Gastrocnemius medialis (tissue), 4 donors: ENCODE data around the gene RARRES2.

ENCODE experiments used
- POLR2A ChIP-seq, 2 donors: fragments of 450-650 bp; IDR thresholded peaks; one replicate each; pipeline ENCODE4 v1.6.1; 2017; ENCODE audit warnings: antibody characterized with exemption in 2 of 2, mild to moderate bottlenecking in 2 of 2, moderate library complexity in 2 of 2
- TF ChIP-seq, protein P1 (sequence below), 5 experiments: fragments of 450-650 bp in 3 of 5; fragments of 200-600 bp in 2 of 5; sonication (generic) in 2 of 5; IDR thresholded peaks in 4 of 5; conservative IDR thresholded peaks in 1 of 5; 1 replicate in 4 of 5; 2 replicates in 1 of 5; pipeline ENCODE4 v1.5.1; 2016 to 2019; ENCODE audit warnings: antibody characterized with exemption in 5 of 5, mild to moderate bottlenecking in 3 of 5, moderate library complexity in 3 of 5

DNA sequence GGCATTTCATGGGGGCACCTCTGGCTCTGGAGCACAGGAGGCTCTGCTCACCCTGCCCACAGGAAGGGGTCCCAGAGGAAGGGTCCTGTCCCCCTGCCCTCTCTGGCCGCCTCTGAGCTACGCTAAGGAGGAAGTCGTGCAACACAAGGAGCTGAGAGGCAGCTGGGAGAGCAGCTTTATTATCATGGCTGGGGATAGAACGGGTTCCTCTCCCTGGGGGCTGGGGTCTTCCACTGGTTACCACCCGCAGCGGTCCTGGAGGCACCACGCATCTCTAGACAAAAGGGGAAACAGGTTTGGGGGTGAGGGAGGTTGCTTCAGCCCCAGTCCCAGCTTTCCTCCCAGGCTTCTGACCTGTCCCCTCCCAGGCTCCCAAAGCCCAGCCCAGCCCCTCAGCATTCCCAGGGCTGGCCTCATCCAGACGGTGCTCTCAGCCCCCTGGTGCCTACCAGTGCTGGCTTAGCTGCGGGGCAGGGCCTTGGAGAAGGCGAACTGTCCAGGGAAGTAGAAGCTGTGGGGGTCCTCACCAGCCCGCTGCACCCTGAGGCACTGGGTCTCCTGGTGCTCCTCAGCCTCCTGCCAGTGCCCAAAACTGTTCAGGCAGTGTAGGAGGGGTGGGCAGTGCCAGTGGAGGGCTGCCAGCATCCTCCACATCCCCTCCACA lies 3.1 kb downstream of the RARRES2 start:
- TF ChIP-seq, protein P1, sequence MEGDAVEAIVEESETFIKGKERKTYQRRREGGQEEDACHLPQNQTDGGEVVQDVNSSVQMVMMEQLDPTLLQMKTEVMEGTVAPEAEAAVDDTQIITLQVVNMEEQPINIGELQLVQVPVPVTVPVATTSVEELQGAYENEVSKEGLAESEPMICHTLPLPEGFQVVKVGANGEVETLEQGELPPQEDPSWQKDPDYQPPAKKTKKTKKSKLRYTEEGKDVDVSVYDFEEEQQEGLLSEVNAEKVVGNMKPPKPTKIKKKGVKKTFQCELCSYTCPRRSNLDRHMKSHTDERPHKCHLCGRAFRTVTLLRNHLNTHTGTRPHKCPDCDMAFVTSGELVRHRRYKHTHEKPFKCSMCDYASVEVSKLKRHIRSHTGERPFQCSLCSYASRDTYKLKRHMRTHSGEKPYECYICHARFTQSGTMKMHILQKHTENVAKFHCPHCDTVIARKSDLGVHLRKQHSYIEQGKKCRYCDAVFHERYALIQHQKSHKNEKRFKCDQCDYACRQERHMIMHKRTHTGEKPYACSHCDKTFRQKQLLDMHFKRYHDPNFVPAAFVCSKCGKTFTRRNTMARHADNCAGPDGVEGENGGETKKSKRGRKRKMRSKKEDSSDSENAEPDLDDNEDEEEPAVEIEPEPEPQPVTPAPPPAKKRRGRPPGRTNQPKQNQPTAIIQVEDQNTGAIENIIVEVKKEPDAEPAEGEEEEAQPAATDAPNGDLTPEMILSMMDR (IDR thresholded peaks at IDR 0.05 in 4 of 5, conservative IDR thresholded peaks at IDR 0.05 in 1 of 5), result no peak
- no peak for TF ChIP-seq POLR2A (IDR thresholded peaks at IDR 0.05)
